ENCODE results near the gene IQCN.

The IQCN gene

DNA sequence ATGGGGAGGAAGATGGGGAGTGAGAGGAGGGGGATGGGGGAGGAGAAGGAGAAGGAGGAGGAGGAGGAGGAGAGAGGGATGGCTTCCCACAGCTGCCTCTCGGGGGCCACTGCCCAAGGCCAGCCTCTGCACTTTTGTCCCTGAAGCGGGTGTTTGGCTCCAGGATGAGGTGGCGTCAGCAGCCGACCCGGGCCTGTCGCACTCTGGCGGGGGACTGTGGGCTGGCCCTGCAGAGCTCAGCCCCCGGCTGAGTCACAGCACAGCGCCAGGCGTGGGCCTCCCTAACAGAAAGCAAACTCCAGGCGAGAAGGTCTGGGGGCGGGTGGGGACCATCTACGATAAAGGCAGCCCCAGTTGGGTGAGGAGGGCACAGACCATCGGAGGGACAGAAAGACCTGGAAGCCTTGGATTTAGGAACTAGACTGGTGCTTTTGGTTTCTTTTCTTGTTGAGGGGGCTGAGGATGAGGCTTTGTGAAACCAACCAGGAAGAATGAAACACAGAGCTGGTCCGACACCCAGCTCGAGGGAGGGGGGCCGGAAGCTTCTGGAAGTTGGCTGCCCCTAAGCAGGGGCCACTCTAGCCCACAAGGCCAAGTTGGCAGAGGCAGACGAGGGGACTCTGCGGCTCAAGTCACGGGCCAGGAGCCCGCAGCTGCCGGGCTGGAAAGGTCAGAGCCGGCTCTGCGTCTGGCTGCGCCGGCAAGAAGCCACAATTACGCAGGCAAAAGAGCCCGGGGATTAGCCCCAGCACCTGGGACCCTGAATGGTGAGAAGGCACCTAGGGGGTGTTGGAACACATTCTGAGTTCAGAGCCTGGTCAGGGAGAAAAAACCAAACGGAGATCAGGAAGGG, 30.4 kb upstream of the IQCN start:
- DNase-seq: no peak

DNA sequence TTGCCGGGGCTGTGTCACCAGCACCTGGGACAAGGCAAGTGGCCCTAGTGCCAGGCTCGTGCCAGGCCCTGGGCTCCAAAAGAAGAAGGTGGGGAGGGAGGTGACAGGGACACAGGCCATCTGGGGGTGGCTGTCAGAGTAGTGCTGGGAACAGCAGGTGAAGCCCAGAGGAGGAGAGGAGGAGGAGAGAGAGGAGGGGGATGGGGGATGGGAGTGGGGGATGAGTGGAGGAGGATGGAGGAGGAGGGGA, 29.9 kb upstream of the IQCN start:
- DNase-seq: no peak

DNA sequence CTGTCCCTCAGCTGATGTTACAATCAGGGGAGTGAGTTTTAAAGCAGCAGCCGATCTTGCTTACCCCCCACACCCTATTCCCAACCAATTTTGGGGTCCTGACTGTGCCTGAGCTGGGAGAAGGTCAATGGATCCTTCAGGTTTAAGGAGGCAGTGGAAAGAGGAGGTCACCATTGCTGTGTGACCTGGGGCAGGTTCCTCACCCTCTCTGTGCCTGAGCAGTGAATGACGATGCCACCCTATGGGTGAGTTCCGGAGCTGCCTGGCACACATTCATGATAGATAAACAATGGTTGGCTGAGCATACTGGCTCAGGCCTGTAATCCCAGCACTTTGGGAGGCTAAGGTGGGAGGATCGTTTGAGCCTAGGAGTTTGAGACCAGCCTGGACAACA, 27.5 kb upstream of the IQCN start:
- DNase-seq: no peak

DNA sequence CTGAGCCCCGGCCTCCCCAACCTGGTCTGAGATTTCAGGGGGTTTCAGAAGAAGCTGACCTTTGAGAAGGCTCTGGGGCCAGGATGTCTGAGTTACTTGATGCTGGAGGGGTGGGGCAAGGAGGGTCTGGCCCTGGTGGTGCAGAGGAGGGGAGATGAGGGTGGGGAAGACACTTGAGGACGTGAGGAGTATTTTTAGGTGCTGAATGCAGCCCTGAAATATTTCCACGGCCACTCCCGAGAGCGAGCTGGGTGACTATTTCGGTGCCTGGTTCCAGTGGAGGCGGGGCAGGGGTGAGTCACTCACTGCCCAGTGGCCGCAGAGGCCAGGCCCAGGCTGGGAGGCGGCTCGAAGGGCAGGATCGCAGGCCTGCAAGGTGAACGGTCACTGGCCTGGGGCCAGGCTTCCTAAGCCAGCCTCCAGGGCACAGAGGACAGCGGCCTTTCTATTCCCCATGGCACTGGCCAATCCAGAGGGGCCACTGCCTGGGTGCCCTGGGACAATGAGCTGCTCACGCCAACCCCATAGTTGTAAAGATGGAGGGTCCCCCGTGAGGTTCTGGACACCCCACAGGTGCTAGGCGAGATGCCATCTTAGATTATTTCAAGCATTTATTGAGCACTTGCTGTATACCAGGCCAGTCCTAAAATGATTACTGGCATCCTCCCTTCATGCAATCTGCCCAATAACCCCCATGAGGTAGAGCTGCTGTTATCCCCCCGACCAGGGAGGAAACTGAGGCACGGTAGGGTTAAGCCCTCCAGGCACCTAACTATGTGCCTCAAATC, 26.9 kb upstream of the IQCN start:
- DNase-seq: no peak

DNA sequence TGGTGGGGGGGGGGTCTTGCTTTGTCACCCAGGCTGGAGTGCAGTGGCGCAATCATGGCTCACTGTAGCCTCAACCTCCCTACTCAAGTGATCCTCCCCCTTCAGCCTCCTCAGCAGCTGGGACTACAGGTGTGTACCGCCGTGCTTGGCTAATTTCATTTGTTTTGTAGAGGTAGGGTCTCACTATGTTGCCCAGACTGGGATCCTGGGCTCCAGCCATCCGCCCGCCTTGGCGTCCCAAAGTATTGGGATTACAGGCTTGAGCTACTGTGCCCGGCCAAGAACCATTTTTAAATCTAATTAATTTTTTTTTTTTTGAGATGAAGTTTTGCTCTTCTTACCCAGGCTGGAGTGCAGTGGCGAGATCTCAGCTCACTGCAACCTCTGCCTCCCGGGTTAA, 25.4 kb upstream of the IQCN start:
- no peak for DNase-seq

DNA sequence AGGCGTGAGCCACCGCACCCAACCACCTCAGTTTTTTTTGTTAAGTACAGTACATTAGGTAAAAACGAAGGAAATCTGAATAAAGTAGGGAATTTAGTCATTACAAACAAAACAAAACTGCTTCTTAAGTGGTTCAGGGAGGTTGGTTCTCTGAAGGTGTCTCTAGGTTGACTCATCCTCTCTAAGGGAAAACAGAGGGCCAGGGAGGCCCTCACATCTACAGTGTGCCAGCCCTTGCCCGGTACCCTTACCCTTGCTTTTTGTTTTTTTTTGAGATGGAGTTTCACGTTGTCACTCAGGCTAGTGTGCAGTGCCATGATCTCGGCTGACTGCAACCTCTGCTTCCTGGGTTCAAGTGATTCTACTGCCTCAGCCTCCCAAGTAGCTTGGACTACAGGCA, 24.3 kb upstream of the IQCN start:
- DNase-seq: no peak

DNA sequence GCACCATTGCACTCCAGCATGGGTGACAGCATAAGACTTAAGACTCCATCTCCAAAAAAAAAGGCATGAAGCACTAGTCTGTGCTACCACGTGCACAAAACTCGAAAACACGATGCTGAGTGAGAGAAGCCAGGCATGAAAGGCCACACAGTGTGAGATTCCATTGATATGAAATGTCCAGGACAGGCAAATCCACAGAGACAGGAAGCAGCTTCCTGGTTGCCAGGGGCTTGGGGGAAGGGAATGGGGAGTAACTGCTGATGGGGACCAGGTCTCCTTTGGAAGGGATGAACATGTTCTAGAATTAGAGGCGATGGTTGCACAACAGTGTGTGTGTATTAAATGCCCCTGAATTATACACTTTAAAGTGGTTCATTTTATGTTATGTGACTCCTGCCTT, 23.1 kb upstream of the IQCN start:
- no peak for DNase-seq

DNA sequence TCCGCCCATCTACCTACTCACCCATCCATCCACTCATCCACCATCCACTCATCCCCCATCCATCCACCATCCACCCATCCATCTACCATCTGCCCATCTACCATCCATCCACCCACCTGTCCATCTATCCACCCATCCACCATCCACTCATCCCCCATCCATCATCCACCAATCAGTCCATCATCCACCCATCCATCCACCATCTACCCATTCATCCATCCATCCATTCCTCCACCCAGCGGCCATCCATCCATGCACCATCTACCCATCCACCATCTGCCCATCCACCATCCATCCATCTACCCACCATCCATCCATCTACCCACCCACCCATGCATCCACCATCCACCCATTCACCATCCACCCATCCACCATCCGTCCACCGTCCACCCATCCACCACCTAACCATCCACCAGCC, 20.8 kb upstream of the IQCN start:
- no peak for DNase-seq

DNA sequence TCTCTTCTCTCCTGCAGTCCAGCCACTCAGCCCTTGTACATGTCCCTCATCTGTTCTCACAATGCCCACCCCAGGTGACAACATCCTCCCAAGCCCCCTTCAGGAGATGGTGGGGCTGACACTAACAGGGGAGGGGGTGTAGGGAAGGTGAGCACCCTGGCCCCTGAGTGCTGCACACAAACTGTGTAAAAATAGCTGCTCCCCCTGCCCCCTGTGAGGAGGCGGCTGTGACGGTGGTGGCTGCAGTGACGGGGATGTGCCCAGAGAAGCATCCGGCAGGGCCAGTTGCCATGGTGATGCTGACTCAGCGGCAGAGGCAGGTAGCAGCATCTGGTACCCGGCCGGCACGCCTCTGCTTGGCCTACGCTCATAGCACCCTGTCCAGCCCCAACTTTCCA, 20.2 kb upstream of the IQCN start:
- DNase-seq: no peak

DNA sequence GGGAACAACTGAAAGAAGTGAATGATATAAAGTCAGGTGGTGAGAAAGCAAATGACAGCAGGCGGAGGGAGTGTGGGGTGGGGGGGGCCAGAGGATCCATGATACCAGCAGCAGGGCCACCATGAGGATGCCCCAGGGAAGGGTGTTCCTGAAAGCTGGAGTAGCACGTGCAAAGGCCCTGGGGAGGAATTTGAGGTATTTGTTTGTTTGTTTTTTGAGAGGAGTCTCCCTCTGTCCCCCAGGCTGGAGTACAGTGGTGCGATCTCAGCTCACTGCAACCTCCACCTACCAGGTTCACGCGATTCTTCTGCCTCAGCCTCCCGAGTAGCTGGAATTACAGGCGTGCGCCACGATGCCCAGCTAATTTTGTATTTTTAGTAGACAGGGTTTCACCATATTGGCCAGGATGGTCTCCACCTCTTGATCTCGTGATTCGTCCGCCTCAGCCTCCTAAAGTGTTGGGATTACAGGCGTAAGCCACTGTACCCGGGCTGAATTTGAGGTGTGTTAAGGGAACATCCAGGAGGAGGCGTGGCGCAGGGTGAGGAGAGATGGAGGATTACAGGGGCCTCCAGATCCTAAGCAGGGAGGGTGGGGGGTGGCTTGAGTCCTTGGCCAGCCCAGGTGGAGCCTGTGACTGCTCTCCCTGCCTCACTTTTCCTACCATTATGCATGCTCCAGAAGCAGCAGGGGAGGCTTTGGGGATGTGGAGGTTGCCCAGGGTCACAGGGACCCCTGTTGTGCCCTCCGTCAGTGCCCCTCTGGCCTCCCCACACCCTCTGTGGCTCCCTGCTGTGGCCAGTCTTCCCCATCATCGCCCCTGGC, 19.6 kb upstream of the IQCN start:
- no peak for DNase-seq

DNA sequence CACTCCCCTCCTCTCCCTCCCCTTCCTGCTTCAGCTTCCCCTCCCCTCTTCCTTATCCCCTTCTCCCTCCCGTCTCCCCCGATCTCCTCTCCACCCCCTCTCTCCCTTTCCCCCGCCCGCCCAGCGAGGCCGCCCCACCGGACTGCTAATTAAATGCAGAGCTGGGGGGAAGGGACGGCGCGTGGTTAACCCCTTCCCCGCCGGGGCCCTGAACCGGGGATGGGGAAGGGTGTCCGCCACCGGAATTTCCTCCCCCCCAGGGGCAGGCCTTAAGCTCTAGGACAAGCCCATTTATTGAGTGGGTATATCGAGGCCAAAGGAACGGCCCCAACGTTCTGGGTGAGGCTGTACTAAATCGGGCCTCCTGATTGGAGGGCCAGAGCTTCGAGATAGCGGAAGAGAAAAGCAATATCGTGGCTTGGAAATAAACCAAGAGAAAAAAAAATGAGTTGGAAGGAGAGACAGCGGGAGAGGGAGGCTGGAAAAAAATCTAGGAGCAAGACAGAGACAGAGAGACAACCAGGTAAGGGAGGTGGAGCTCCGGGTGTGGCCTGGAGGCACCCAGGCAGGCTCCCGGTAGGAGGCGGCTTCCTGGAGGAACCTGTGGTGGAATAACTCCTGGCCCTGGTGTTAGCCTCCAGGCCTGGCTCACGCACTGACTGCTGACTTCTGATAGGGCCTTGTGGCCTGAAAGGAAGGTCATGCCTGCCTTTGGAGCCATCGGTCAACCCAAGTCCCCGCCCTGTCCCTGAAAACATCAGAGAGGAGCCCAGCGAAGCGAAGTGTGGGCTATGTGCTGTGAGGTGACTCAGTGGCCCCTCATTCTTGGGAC, 18.8 kb upstream of the IQCN start:
- peak in 1 of 2 experiments; percentile 21 for DNase-seq

DNA sequence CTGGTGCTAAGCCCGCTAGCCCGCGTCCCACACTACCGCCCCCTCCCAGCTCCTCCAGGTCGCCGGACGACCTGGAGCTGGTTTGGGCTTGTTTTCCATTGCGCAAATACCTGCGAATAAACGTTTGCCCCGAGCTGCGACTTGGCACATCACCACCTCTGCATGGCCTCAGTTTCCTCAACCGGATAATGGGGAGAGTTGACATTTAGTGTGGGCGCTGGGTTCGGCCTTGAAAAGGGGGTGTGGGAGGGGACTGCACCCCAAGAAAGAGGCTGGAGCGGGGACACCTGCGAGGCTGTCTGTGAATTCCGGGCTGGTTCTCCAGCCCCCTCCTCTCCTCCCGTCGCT, 18.2 kb upstream of the IQCN start:
- no peak for DNase-seq

DNA sequence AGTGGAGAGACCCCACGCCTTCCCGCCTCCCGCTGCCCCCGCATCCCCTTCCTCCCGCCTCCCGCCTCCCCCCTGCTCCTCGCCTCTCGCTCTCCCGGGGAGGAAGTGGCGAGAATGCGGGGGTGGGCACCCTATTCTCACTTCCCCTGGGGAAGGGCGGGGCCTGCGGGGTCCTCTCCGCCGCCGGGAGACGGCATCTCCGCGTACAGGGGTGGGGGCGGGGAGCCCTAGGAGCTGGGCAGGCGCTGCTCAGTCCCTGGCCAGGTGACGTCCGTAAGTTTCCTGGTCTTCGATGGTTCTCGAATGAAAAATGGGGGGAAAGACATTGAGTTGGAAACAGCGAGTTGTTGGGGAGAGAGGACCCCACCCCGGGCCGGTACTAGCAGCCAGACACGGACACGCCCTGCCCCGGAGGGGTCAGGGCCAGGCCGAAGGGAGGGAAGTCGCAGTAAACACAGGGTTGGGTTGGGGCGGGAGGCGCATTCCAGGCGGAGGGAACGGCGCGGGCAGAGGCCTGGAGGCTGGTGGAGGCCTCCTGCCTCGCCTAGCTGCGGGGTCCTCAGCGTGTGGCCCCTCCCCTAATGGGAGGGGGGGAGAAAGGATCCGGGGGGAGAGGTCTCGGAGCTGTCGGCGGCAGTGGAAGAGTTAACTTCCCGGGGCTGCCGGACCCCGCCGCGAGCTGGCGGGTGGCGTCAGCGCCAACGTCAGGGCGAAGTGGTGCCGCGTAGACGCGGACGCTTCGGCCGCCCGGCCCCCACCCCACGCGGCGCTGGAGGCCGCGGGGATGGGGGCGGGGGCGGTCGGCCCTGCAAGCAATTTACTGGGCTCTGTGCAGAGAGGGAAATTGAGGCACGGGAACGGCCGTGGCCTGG, 17.6 kb upstream of the IQCN start:
- no peak for DNase-seq

DNA sequence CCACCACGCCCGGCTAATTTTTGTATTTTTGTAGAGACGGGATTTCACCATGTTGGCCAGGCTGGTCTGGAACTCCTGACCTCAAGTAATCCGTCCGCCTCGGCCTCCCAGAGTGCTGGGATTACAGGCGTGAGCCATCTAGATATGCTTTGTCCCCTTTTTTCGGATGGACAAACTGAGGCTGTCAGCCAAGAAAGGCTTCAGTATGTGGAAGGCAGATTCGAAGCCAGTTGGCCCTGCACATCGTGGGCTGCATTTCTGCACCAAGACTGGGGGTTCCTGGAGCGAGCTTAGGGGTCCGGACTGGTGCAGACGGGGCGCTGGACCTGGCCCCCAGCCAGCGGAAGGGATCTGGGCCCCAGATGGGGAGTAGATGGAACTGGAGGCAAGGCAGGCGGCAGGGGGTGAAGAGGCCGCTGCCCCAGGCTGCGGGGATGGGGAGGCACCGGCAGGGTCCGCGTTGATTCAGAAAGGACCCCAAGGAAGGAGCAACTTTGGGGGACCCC, 16.8 kb upstream of the IQCN start:
- no peak for DNase-seq

DNA sequence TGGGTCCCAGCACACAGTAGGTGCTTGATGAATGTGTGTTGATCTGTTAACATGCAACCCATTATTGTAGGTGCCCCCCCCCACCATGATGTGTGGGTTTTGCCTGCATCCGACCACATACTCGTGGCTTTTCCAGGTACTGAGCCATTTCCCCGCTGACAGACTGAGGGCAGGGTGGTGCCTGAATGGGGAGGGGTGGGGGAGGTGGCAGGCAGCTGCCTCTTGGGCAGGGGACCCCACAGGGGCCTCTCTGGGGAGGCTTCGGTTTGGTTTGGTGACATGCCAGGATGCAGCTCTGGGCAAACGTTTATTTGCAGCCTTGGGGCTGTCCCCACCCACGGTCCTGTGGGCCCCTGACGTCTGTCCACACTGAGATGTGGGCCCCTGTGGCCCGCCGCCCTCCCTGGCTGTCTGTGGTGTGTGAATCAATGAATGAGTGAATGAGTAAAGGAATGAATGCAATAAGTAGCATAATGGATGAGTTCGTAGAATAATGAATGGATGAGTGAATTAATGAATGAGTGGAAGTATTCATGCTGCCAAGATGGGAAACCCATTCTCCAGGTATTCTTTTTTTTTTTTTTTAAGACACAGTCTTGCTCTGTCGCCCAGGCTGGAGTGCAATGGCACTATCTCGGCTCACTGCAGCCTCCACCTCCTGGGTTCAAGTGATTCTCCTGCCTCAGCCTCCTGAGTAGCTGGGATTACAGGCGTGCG, 16.2 kb upstream of the IQCN start:
- DNase-seq: no peak

DNA sequence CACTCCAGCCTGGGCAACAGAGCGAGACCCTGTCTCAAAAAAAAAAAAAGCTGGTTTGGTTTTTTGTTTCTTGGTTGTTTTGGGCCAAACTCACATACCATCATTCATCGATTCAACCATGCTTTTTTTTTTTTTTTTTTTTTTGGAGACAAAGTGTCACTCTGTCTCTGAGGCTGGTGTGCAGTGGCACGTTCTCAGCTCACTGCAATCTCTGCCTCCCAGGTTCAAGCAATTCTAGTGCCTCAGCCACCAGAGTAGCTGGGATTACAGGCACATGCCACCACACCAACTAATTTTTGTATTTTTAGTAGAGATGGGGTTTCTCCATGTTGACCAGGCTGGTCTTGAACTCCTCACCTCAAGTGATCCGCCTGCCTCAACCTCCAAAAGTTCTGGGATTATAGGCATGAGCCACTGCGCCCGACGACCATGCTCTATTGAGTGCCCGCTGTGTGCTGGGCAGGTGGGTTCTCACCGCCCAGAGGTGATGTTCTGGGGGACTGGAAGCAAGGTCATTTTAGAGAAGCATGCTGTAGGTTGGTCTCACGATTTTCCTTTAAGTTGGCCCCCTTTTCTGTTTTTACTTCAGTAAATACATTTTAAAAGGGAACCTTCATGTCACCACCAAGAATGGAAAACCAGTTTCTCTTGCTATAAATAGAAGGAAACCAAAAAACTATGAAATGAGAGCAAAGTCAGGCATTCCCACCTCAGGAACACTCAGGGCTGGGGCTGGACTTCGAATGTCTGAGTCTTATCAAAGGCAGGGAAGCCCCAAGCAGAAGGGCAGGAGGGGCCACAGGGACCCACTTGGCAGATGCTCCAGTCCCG, 15.4 kb upstream of the IQCN start:
- DNase-seq: no peak

DNA sequence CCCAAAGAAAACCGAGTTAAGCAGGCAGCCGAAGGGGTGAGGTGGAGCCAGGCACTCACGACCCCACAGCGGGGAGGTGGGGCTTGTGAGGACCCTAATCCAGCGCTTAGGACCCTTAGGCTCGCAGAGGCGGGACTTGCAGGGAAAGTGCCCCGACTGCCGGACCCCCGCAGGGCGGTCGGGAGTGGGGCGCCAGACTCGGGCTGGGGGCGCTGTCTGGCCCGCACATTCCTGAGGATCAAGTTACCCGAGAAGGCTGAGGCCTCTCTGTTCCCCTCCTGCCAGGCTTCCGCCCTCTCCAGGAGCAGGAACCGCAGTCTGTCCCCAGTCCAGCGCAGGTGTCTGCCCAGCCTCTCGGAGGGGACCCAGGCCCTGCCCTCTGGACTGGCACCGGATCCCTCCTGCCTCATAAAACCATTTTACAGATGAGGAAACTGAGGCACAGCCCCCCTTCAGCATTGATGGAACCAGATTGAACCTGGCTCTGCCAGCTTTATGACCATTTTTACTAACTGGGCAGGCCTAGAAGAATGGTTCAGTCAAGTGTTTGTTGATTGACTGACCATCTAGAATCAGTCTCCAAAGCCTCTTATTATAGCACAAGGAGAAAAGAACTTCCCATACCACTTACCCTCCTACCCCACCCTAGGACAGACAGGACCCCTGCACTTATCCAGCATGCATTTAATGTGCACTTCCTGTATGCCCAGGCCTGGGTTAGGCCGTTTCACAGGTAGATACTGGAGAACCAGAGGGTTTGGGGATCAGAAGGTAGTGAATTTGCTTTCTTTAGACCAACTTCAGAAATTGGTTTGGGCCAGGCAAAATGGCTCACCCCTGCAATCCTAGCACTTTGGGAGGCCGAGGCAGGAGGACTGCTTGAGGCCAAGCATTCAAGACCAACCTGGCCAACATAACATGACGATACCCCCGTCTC, 13.9 kb upstream of the IQCN start:
- DNase-seq: no peak

DNA sequence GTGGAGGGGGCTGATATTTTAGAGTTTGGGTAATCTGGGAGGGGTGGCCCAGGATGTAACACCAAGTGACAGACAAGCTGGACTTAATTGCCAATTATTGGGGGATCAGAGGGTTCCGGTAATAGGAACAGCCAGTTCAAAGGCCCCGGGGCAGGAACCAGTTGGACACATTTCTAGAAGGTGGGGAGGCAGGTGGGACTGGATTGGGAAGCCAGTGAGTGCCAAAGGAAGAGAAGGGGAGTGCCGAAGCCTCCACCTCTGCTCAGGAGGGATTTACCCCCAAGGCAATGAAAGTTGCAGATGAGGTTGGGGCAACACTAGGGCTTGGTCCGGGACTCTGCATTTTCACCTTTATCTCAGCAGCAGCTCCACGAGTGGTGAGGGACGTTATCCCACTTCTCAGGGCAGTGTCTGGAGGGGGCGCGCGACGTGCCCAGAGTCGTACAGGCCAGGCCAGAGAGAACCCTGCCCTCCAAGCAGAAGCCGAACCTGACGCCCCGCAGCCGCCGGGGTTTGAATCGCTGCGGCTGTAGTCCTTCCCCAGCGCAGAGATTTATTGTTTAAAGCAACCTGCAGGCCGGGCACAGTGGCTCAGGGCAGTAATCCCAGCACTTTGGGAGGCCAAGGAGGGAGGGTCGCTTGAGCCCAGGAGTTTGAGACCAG, 12.9 kb upstream of the IQCN start:
- no peak for DNase-seq
